HG03460 (cell line): Measurements from ENCODE around the gene IGHMBP2.

ENCODE experiments used
- ATAC-seq: cut with Tn5 transposase; IDR thresholded peaks from one replicate; pipeline ENCODE4 v1.9.1; 2021; ENCODE audit not compliant: unreplicated experiment

Gene IGHMBP2

GRCh38 chr11:68925611-68926010 is 21.9 kb downstream of the IGHMBP2 start:
- no peak for ATAC-seq

GRCh38 chr11:68927280-68928135 is 23.8 kb downstream of the IGHMBP2 start:
- no peak for ATAC-seq

- ATAC-seq = no peak
Observed at GRCh38 chr11:68928136-68928880, 24.6 kb downstream of the IGHMBP2 start.

GRCh38 chr11:68929135-68929534 is 25.4 kb downstream of the IGHMBP2 start:
- ATAC-seq = no peak

- no peak for ATAC-seq
Observed at GRCh38 chr11:68929706-68930570, 26.2 kb downstream of the IGHMBP2 start.

- no peak for ATAC-seq
Observed at GRCh38 chr11:68930991-68931855, 27.5 kb downstream of the IGHMBP2 start.

GRCh38 chr11:68931911-68932310 is 28.2 kb downstream of the IGHMBP2 start:
- no peak for ATAC-seq

- no peak for ATAC-seq
Observed at GRCh38 chr11:68932358-68932757, 28.7 kb downstream of the IGHMBP2 start.

GRCh38 chr11:68932933-68933577 is 29.4 kb downstream of the IGHMBP2 start:
- no peak for ATAC-seq

GRCh38 chr11:68933605-68934320 is 30.1 kb downstream of the IGHMBP2 start:
- no peak for ATAC-seq

GRCh38 chr11:68934321-68934645 is 30.6 kb downstream of the IGHMBP2 start:
- no peak for ATAC-seq

- no peak for ATAC-seq
Observed at GRCh38 chr11:68934666-68935065, 31.0 kb downstream of the IGHMBP2 start.

GRCh38 chr11:68935066-68935465 is 31.4 kb downstream of the IGHMBP2 start:
- ATAC-seq = no peak

GRCh38 chr11:68935516-68936357 is 32.0 kb downstream of the IGHMBP2 start:
- no peak for ATAC-seq

- no peak for ATAC-seq
Observed at GRCh38 chr11:68936358-68936636, 32.6 kb downstream of the IGHMBP2 start.

- no peak for ATAC-seq
Observed at GRCh38 chr11:68936676-68937620, 33.3 kb downstream of the IGHMBP2 start.

- ATAC-seq = no peak
Observed at GRCh38 chr11:68938088-68938487, 34.4 kb downstream of the IGHMBP2 start.
